HG02588 (cell line): ENCODE data around the gene ITPKB.

Experiments
- ATAC-seq: cut with Tn5 transposase; IDR thresholded peaks from one replicate; pipeline ENCODE4 v1.9.1; 2021; ENCODE audit warnings: mild to moderate bottlenecking, moderate library complexity; ENCODE audit not compliant: unreplicated experiment

ITPKB gene

GRCh38 chr1:226708342-226708780, 30.7 kb downstream of the ITPKB start:
- no peak for ATAC-seq

DNA sequence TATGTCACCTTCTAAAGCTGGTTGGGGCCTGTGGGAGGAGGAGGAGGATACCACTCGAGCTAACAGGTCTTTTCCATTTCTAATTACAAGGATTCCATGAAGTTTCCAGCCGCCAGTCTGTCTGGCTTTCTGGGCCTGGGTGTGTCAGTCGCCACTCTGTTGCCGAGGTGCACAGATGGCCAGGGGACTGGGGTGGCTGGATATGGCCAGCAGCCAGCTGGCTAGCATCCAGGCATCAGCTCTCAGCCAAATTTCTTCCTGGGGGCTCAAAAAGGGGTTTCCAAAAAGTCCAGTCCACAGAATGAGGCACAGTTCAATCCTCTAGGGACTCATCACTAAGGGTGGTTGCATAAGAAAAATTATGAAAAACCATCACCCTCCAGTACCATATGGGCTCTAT, 32.4 kb downstream of the ITPKB start:
- no peak for ATAC-seq

DNA sequence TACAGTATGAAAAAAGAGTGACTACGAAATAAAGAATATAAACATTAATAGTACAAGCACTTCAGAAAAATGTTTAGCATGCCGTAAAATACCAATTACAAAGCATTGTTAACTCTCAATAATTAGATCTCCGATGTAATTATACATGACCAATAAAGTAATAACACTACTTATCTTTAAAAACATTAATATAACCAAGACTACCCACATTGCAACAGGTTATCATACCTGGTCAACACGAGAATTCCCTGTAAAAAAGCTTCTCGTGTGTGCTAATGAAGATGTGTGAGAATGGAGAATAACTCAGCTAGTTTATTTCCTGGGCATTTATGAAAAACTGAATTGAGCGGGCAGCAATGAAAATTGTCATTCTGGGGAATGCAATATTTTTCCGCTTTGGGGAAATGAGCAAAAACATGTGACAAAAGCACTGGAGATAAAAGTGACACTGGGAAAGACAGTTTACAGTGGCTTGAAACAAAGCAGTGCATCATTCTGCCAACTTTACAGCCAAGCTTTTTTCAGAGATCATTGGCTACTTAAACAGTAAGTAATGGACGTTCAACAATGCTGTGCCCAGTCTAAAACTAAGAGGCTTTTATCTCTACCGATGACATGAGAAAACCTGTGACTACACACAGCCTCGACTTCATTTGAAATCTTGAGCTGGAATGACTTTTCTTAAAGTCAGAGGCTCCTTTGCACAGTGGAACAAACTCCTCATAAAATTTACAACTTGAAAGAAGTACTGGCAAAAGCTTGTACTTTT, 34.7 kb downstream of the ITPKB start:
- no peak for ATAC-seq

DNA sequence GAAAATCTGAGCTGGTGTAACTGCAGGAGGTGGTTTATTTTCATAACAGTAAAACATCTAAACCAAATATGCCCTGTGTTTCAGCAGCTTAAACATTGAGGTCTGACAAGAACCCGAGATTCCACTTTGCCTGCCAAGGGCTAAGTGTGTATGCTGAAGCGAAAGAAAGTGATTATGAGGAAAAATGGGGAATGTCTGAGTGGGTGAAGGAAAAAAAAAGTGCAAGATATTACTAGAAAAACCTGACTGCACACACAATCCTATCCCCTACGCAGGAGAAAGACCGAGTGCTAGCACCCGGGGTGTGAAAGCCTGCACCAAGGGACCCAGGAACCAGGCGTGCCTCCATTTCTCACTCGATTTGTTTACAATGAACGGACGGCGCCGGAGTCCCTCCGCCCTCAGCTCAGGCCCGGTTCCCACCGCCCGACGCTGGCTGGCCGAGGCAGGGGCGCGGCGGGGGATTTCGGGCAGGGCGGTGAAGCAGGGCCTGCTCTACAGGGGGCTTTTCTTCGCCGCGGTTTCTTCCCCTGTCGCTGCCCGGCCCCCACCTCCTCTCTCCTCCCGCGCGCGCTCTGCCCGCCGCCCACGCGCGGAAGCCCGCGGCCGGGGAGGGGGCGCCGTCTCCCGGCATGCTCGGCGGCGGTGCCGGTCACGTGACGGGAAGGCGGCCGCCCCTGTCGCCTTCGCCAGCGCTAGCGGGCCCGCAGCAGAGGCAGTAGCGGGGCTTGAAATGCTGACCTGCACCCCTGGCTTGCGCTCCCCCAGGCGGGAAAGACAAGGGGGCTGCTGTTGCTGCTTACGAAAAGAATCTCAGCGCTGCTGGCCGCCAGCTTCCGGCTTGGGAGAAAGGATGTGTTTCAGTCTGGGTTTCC, 35.9 kb downstream of the ITPKB start:
- ATAC-seq, result peak; percentile 80

DNA sequence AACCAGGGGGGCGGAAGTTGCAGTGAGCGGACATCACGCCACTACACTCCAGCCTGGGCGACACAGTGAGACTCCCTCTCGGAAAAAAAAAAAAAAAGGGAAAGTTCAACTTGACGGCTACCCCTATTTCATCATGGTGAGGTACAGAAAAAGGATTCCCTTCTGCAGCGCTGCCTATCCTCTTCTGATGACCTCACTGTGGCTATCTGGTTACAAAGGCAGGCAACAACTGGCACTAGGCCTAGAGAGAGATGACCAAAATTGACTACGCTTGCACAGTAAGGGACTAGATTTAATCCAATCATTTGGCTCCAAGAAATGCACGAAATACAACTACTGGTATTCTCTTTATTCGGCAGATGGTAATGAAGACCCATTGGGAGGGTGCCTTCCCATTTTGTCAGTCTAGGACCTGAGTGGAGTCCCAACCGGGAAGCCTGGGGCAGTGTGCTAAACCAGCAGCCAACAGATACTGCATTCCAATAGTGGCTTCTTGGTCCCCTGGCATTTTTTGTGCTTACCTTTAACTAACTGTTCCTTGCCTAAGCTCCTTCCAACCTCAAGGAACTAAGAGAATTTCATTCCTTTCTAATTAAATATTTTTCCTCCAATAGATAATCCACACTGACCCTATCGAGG, 36.6 kb downstream of the ITPKB start:
- no peak for ATAC-seq

GRCh38 chr1:226700861-226701260, 38.2 kb downstream of the ITPKB start:
- ATAC-seq, result no peak

DNA sequence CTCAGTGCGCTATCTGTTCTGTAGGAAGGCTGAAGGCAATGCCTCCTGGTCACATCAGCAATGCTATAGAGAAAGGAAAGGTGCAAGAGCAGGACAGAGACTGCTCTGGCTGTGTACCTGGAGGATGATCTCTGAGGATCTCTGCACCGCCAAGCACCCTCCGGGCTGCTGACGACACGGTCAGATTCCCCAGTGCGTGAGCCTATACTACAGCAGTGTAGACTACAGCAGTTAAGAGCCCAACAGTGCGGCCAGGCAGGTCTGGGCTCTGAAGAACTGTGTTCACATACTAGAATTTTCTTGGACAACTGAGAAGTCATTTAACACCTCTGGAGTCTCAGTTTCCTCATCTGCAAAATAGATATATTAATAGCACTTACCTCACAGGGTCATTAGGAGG, 39.9 kb downstream of the ITPKB start:
- no peak for ATAC-seq

GRCh38 chr1:226698659-226699058, 40.4 kb downstream of the ITPKB start:
- no peak for ATAC-seq

- ATAC-seq, result peak; percentile 25
Observed at GRCh38 chr1:226697929-226698544, 41.0 kb downstream of the ITPKB start.

DNA sequence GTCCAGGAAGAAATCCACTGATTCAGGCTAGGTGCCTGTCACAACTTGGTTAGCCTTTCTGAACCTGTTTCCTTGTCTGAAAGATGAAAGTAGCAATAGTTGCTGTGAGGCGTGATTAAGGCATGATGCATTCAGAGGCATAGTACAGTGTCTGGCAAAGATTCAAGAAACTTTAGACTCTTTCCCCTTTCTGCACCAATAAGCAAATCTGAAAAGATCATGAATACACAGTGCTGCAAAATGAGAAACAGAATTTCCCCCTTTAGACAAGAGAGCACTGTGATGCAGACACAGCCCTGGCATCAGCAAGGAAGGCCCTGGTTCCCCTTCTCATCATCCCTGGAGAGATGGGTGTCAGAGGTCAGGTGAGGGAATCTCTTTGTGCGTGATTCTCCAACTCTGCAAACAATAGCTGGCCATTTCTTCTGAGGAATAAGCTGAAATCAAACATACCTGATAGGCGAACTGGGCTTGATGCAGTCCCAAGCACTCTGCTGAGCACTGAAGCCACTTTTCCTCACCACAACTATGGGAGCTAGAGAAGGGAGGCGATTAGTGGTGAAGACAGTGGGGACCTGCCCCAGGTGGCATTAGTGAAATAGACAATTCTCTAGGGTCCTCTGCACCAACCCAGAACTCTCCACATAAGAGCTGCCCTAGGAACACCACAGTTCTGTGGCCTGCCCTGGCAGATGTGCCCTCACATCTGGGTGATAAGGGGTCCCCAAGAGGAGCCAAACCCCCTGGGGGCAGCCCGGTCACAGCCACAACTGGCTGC, 41.7 kb downstream of the ITPKB start:
- ATAC-seq, result peak; percentile 61

- no peak for ATAC-seq
Observed at GRCh38 chr1:226696547-226696946, 42.5 kb downstream of the ITPKB start.

GRCh38 chr1:226695335-226695900, 43.7 kb downstream of the ITPKB start:
- no peak for ATAC-seq

DNA sequence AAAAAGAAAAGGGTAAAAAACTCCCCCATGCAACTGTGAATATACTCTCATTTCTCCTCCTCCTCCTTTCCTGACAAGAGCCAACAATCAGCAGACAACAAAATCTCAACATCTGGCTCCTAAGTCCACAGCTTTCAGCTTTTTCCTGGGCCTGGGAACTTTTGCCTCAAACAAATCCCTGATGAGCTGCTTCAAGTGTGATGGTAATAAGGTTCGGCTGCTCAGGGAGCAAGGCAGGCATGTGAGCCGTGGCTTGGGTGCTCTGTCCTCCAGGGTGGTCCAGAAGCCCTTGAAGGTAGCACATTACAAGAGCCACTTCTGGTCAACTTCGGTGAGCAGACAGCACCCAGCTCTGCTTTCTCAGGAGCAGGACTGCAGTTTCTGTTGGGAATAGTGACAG, 46.3 kb downstream of the ITPKB start:
- ATAC-seq, result no peak

GRCh38 chr1:226692051-226692792, 46.9 kb downstream of the ITPKB start:
- ATAC-seq, result no peak

GRCh38 chr1:226691247-226691646, 47.8 kb downstream of the ITPKB start:
- ATAC-seq, result peak; percentile 58

DNA sequence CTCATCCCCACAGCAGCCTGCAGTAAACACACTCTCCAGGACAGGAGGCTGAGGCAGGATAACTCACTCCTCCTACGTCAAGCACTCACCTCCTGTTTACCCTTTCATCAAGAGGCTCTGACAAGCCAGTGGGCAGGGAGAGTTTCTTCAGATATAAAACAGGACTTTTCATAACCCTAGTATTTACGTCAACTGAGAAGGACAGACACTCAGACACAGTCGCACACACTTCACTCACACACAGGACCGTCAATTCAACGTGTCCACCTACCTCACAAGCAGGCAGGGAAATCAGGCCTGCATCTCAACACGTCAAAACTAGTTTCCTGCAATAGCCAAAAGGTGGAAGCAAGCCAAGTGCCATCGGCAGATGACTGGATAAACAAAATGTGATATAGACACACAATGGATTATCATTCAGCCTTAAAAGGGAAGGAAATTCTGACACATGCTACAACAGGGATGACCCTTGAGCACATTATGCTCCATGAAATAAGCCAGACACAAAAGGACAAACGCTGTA, 48.6 kb downstream of the ITPKB start:
- no peak for ATAC-seq

DNA sequence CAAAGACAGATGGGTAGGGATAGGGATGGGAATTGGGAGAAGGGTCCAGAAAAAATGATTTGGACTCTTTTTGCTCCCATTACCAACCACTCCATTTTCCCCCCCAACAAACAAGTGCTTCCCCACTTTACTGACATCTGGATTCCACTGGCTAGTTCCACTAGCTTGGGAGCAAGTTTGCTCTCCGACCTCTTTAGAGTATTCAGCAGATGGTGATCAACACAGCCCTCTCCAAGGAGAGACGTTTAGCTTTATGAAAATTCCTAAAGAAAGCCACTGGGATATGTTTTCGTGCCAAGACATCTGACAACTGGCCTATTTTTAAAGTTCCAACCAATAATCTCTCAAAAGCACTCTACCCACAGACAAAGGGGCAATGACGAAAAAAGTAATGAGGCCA, 50.3 kb downstream of the ITPKB start:
- ATAC-seq, result no peak

- ATAC-seq, result peak; percentile 47
Observed at GRCh38 chr1:226688056-226688748, 50.9 kb downstream of the ITPKB start.
